GM23338 (cell line): ENCODE results near the gene DMRT2. TPM values are rescaled to one million over a fixed set of nuclear protein-coding genes. Genes with fewer than 3 reads are reported as not detected.

Experiments
- ATAC-seq: fragments of 200-7000 bp; cut with Tn5 transposase; 3 replicates; pipeline ENCODE4 v1.9.1; 2020
- DNase-seq: peaks from one replicate; pipeline ENCODE4 v3.0.0-alpha.2; 2015; ENCODE audit warnings: low spot score
- H2AFZ ChIP-seq: fragments of 200-600 bp; sonication (generic); 2 replicates; pipeline ENCODE4 v1.8.0; 2016; ENCODE audit warnings: antibody characterized with exemption, mild to moderate bottlenecking, moderate library complexity
- H3F3A ChIP-seq: fragments of 200-600 bp; sonication (generic); replicated peaks from 2 replicates; pipeline ENCODE4 v1.8.0; 2017; ENCODE audit warnings: antibody characterized with exemption, mixed run types, low read depth
- H3K27ac ChIP-seq: fragments of 200-600 bp; sonication (generic); 2 replicates; pipeline ENCODE4 v1.6.1; 2016; ENCODE audit warnings: low read depth
- H3K27me3 ChIP-seq: fragments of 200-600 bp; sonication (generic); 2 replicates; pipeline ENCODE4 v1.8.0; 2016; ENCODE audit warnings: mild to moderate bottlenecking, mixed run types, moderate library complexity; ENCODE audit not compliant: insufficient read depth
- H3K36me3 ChIP-seq: fragments of 200-600 bp; sonication (generic); 2 replicates; pipeline ENCODE4 v1.8.0; 2016; ENCODE audit warnings: mild to moderate bottlenecking; ENCODE audit not compliant: insufficient read depth
- H3K4me1 ChIP-seq: fragments of 200-600 bp; sonication (generic); 2 replicates; pipeline ENCODE4 v1.8.0; 2016; ENCODE audit warnings: mild to moderate bottlenecking, moderate library complexity; ENCODE audit not compliant: insufficient read depth
- H3K4me2 ChIP-seq: fragments of 200-600 bp; sonication (generic); 2 replicates; pipeline ENCODE4 v1.7.1; 2017; ENCODE audit warnings: mixed run types
- H3K4me3 ChIP-seq: fragments of 200-600 bp; sonication (generic); 2 replicates; pipeline ENCODE4 v1.6.1; 2016; ENCODE audit warnings: mixed run types
- H3K79me2 ChIP-seq: fragments of 200-600 bp; sonication (generic); replicated peaks from 2 replicates; pipeline ENCODE4 v1.8.0; 2017; ENCODE audit warnings: mild to moderate bottlenecking; ENCODE audit not compliant: insufficient read depth
- H3K9me2 ChIP-seq: fragments of 200-600 bp; sonication (generic); 2 replicates; pipeline ENCODE4 v1.8.0; 2017; ENCODE audit not compliant: insufficient read depth
- H4K20me1 ChIP-seq: fragments of 200-600 bp; sonication (generic); replicated peaks from 2 replicates; pipeline ENCODE4 v1.8.0; 2017; ENCODE audit warnings: mild to moderate bottlenecking; ENCODE audit not compliant: insufficient read depth
- H3K27ac Mint-ChIP-seq: 2 replicates; pipeline ENCODE4 v1.8.0; 2020; ENCODE audit warnings: inconsistent platforms, mild to moderate bottlenecking, moderate library complexity, mixed read lengths
- H3K27me3 Mint-ChIP-seq: 3 replicates; pipeline ENCODE4 v1.8.0; 2022; ENCODE audit warnings: low read depth, mild to moderate bottlenecking, moderate library complexity, mixed read lengths, inconsistent platforms; ENCODE audit not compliant: insufficient read depth, poor library complexity
- H3K36me3 Mint-ChIP-seq: 3 replicates; pipeline ENCODE4 v1.8.0; 2021; ENCODE audit warnings: low read depth, mild to moderate bottlenecking, inconsistent platforms, moderate library complexity, mixed read lengths
- H3K4me1 Mint-ChIP-seq: 3 replicates; pipeline ENCODE4 v1.8.0; 2020; ENCODE audit warnings: mild to moderate bottlenecking, inconsistent platforms, mixed read lengths
- H3K4me3 Mint-ChIP-seq: 3 replicates; pipeline ENCODE4 v1.8.0; 2021; ENCODE audit warnings: moderate library complexity, mild to moderate bottlenecking, inconsistent platforms, mixed read lengths
- H3K9me3 Mint-ChIP-seq: 3 replicates; pipeline ENCODE4 v1.8.0; 2020; ENCODE audit warnings: moderate library complexity, mild to moderate bottlenecking, inconsistent platforms, mixed read lengths
- CREB1 ChIP-seq: fragments of 250-450 bp; sonication (Bioruptor Pico); IDR thresholded peaks from 2 replicates; pipeline ENCODE4 v1.5.0; 2020; ENCODE audit warnings: low read depth, mild to moderate bottlenecking, moderate library complexity
- CTCF ChIP-seq, 2 experiments: fragments of 200-600 bp in 1 of 2; sonication (generic) in 1 of 2; conservative IDR thresholded peaks; 2 replicates each; pipeline versions ENCODE4 v1.5.1 to v1.6.1; 2016 to 2017; ENCODE audit warnings: antibody characterized with exemption in 2 of 2, low read depth in 2 of 2, mild to moderate bottlenecking in 2 of 2, moderate library complexity in 1 of 2
- EZH2 ChIP-seq: fragments of 200-600 bp; sonication (generic); IDR thresholded peaks from one replicate; pipeline ENCODE4 v1.8.0; 2017; ENCODE audit warnings: antibody characterized with exemption, mild to moderate bottlenecking, low read depth; ENCODE audit not compliant: unreplicated experiment
- EZH2phosphoT487 ChIP-seq: fragments of 200-600 bp; sonication (generic); IDR thresholded peaks from one replicate; pipeline ENCODE4 v1.8.1; 2018; ENCODE audit warnings: antibody characterized with exemption; ENCODE audit not compliant: unreplicated experiment
- JUNB ChIP-seq: IDR thresholded peaks from one replicate; pipeline ENCODE4 v1.6.1; 2016; ENCODE audit warnings: antibody characterized with exemption; ENCODE audit not compliant: unreplicated experiment
- NANOG ChIP-seq: IDR thresholded peaks from 2 replicates; pipeline ENCODE4 v1.6.1; 2016; ENCODE audit warnings: antibody characterized with exemption, borderline replicate concordance
- POLR2AphosphoS5 ChIP-seq: IDR thresholded peaks from 2 replicates; pipeline ENCODE4 v1.6.1; 2016; ENCODE audit warnings: antibody characterized with exemption, low read depth
- STAT1 ChIP-seq: IDR thresholded peaks from one replicate; pipeline ENCODE4 v1.6.1; 2016; ENCODE audit warnings: antibody characterized with exemption; ENCODE audit not compliant: unreplicated experiment
- ZNF114 ChIP-seq: fragments of 250-450 bp; sonication (Bioruptor Pico); IDR thresholded peaks from 2 replicates; pipeline ENCODE4 v1.5.0; 2020; ENCODE audit warnings: mild to moderate bottlenecking, moderate library complexity
- ZNF331 ChIP-seq: fragments of 250-450 bp; sonication (Bioruptor Pico); IDR thresholded peaks from 2 replicates; pipeline ENCODE4 v1.5.0; 2020; ENCODE audit warnings: low read depth, mild to moderate bottlenecking, moderate library complexity
- ZNF462 ChIP-seq: fragments of 250-450 bp; sonication (Bioruptor Pico); IDR thresholded peaks from 2 replicates; pipeline ENCODE4 v1.5.0; 2020; ENCODE audit warnings: mild to moderate bottlenecking, moderate library complexity
- polyA plus RNA-seq: library from polyadenylated mRNA; unstranded; fragments of >200 nt; fragmentation: Nextera tagmentation; extraction: Ambion mirVana; gene quantifications from 2 replicates; pipeline ENCODE4 v1.2.1, GENCODE V29; 2016
- total RNA-seq: library from RNA; depleted of rRNA; stranded (reverse); fragments of >200 nt; shearing (Covaris generic); gene quantifications from 2 replicates; pipeline ENCODE4 v1.2.3, GENCODE V29; 2014
- TF ChIP-seq, protein P1 (sequence below): IDR thresholded peaks from one replicate; pipeline ENCODE4 v1.6.1; 2018; ENCODE audit warnings: antibody characterized with exemption; ENCODE audit not compliant: unreplicated experiment

The DMRT2 gene
- total and polyA plus RNA-seq, 2 experiments from 2014 or later = not detected

- TF ChIP-seq STAT1 (no peak), ZNF114 (CRISPR knock-in tag) (no peak), CTCF (conservative IDR thresholded peaks at IDR 0.05; ENCODE audit: low read depth in 2 of 2) (no peak), EZH2phosphoT487 (no peak), POLR2AphosphoS5 (no peak), NANOG (no peak), JUNB (no peak), ZNF462 (CRISPR knock-in tag) (no peak), CREB1 (CRISPR knock-in tag) (no peak), EZH2 (no peak), ZNF331 (CRISPR knock-in tag) (no peak)
- TF ChIP-seq, protein P1, sequence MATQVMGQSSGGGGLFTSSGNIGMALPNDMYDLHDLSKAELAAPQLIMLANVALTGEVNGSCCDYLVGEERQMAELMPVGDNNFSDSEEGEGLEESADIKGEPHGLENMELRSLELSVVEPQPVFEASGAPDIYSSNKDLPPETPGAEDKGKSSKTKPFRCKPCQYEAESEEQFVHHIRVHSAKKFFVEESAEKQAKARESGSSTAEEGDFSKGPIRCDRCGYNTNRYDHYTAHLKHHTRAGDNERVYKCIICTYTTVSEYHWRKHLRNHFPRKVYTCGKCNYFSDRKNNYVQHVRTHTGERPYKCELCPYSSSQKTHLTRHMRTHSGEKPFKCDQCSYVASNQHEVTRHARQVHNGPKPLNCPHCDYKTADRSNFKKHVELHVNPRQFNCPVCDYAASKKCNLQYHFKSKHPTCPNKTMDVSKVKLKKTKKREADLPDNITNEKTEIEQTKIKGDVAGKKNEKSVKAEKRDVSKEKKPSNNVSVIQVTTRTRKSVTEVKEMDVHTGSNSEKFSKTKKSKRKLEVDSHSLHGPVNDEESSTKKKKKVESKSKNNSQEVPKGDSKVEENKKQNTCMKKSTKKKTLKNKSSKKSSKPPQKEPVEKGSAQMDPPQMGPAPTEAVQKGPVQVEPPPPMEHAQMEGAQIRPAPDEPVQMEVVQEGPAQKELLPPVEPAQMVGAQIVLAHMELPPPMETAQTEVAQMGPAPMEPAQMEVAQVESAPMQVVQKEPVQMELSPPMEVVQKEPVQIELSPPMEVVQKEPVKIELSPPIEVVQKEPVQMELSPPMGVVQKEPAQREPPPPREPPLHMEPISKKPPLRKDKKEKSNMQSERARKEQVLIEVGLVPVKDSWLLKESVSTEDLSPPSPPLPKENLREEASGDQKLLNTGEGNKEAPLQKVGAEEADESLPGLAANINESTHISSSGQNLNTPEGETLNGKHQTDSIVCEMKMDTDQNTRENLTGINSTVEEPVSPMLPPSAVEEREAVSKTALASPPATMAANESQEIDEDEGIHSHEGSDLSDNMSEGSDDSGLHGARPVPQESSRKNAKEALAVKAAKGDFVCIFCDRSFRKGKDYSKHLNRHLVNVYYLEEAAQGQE = no peak
- no peak overlapping the region for H2AFZ ChIP-seq
- H3K27me3 ChIP-seq = no peaks in the 10 kb centered on the region
- no peaks in the 10 kb centered on the region for H4K20me1 ChIP-seq
- no peaks in the 10 kb centered on the region for H3K9me2 ChIP-seq
- no peak overlapping the region for H3K27ac Mint-ChIP-seq
- DNase-seq = no peak
- H3K4me1 Mint-ChIP-seq = peaks cover 15% of the 10 kb centered on the region
- no peak for ATAC-seq
- peaks cover 6% of the 10 kb centered on the region; the same call in 1 of the 3 replicates for H3K36me3 Mint-ChIP-seq
- no peak overlapping the region for H3K27ac ChIP-seq
- peaks cover 2% of the 10 kb centered on the region for H3K27me3 Mint-ChIP-seq
- H3K4me1 ChIP-seq = no peaks in the 10 kb centered on the region
- H3K4me2 ChIP-seq = no peak overlapping the region
- H3K4me3 Mint-ChIP-seq = no peak overlapping the region
- H3K79me2 ChIP-seq = no peaks in the 10 kb centered on the region
- H3K9me3 Mint-ChIP-seq = peaks cover 16% of the 10 kb centered on the region
- H3K36me3 ChIP-seq = no peaks in the 10 kb centered on the region; the same call in 1 of the 2 replicates
- H3F3A ChIP-seq = no peaks in the 10 kb centered on the region
- no peak overlapping the region for H3K4me3 ChIP-seq
These were observed 23.3 kb downstream of the DMRT2 start for GRCh38 chr9:1073497-1073896.
